NCI-H1105 treated with DMSO at 0.1 percent for 48 hours (cell line): ENCODE measurements around the gene NOA1.
"Not testable (repeated sequence)": the region's sequence is repeated elsewhere in the genome, so short reads cannot be mapped to it uniquely, and the experiment has no call there.

Source experiments
- DNase-seq: peaks from one replicate; lab custom pipeline; 2025; lab: John Stamatoyannopoulos, UW

The NOA1 gene

DNA sequence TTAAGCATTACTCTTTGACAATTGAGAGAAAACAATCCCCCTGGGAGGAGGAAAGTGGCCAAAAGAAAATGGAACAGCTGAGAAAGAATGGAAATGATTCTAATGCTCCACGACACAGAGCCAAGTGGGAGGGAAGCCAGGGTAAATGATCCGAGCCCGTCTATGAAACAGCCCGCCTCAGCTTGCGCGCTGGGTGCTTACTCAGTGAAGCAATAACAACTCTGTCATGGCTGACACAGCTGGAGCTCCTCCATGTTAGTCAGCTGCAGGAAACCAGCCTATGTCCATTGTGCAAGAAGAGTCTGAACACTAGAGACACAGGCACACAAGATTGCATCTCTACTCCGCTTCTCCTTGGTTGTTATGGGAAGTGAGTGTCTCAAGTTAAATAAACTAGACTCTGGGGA is 19.3 kb downstream of the NOA1 start:
- DNase-seq, result peak; percentile 15

DNA sequence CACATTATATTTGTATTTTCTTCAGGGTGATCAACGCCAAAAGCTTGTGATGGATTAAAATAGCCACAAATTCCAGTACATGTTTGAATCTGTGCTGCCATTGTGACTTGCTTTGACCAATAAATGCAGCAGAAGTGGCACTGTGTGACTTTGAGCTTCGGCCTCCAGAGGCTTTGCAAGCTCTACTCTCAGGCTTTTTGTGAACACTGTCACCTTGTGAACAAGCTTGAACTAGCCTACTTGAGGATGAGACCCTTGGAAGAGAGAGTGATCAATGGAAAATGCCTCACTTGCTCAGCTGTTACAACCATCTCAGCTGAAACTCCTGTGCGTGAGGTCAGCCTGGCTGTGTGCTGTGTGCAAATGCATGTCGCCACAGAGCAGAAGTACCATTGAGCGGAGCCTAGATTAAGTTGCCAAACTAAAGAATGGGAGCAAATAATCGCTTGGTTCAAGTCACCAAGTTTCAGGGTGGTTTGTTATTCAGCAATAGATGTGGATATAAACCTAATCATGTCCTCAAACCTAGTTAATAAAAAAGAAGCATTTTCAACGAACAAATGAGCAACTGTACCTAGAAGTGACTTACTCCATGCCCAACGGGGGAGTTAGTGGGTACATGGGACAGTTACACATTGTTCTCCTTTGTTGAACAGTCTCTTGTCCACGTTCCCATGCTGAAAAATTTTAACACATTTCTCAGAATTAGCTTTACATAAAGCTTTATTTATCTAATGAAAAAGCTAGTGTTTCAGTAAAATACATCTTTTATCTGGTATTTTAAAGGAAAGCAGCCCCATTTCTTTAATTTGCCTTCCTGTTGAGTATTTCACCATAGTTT is 23.5 kb downstream of the NOA1 start:
- no peak for DNase-seq

DNA sequence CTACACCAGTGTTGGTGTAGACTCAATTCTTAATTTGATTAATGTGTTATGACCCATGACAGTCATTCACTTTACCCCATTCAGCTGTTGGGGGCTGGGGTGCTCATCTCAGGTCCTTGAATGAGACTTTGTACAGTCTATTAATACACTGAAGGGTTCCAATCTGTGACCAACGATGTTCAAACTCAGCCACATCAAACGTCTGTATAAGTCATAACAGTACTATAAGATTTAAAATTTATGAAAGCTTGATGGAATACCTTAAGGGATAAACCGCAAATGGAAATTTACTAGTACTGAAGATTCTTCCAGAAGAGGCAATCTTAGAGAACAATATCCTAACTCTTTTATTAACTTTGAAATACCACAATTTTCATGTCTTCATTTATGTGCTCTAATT is 36.0 kb downstream of the NOA1 start:
- DNase-seq, result no peak

DNA sequence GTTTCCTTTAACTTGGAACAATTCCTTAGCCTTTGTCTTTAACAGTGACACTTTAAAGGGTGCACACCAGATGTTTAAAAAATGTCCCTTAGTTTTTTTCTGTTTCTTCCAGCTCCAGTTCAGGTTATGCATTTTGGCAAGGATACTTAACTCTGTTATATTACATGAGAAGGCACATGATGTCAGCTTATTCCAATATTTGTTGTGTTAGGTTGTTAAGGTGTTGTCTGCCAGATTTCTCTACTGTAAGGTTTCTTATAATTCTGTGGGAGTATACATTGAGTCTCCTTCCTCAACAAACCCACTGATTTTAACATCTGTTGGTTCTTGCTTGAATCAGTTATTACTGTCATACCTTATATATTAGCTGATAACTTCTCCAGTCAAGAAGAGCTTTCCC is 36.4 kb downstream of the NOA1 start:
- no peak for DNase-seq

DNA sequence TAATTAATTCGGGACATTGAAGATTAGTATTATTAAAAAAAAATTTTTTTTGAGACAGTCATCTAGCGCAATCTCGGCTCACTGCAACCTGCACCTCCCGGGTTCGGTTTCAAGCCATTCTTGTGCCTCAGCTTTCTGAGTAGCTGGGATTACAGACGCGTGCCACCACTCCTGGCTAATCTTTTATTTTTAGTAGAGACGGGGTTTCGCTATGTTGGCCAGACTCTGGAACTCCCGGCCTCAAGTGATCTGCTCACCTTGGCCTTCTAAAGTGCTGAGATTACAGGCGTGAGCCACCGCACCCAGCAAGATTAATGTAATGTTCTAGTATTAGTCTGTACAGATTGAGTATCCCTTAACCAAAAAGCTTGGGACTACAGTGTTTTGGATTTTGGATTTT is 37.0 kb downstream of the NOA1 start:
- no peak for DNase-seq

DNA sequence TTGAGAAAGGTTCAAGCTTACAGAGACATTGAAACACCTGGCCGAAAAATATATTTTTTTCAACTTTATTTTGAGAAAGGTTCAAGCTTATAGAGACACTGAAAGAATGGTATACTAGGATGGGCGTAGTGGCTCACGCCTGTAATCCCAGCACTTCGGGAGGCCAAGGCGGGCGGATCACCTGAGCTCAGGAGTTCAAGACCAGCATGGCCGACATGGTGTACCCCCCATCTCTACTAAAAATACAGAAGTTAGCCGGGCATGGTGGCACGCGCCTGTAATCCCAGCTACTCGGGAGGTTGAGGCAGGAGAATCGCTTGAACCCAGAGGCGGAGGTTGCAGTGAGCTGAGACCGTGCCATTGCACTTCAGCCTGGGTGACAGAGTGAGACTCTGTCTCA is 37.6 kb downstream of the NOA1 start:
- DNase-seq, result not testable (repeated sequence)

DNA sequence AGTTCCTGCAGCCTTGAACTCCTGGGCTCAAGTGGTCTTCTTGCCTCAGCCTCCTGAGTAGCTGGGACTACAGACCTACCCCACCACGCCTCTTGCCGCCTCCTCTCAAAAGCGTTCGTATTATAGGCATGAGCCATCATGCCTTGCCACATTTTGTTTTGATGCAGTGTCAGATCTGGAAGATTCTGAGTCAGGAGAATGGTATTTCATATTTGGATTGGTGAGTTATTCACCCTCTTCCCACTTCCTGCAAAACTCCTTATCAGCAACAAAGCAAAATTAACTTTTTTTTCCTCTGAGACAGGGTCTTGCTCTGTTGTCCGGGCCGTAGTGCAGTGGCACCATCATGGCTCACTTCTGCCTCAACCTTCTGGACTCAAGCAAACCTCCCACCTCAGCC is 40.1 kb downstream of the NOA1 start:
- DNase-seq, result no peak

DNA sequence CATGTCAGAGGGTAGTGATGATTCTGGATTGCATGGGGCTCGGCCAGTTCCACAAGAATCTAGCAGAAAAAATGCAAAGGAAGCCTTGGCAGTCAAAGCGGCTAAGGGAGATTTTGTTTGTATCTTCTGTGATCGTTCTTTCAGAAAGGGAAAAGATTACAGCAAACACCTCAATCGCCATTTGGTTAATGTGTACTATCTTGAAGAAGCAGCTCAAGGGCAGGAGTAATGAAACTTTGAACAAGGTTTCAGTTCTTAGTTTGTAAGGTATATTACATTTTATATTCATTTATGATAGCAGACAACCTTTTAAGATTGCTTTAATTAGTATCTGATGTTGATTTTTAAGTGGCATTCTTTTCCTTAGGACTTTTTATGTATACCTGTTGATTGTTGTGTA is 45.5 kb downstream of the NOA1 start:
- DNase-seq, result no peak

DNA sequence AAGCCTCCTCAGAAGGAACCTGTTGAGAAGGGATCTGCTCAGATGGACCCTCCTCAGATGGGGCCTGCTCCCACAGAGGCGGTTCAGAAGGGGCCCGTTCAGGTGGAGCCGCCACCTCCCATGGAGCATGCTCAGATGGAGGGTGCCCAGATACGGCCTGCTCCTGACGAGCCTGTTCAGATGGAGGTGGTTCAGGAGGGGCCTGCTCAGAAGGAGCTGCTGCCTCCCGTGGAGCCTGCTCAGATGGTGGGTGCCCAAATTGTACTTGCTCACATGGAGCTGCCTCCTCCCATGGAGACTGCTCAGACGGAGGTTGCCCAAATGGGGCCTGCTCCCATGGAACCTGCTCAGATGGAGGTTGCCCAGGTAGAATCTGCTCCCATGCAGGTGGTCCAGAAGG is 46.8 kb downstream of the NOA1 start:
- no peak for DNase-seq

DNA sequence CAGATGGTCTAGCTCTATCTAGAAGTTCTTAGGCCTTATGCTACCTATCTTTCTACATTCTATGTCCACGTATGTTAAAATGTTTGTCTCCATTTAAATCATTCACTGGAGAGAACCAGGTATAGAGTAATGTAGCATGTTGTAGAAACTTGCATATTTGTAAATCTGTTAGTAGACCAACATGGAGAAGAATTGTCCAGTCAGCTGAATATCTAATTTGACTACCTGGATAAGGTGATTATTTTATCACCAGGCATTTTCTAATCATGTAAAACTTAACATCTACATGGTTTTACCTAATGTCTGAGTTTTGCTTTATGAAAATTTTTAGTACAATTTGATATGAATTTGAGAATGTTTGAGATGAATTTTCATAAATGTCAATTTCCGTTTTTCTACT is 50.2 kb downstream of the NOA1 start:
- no peak for DNase-seq

DNA sequence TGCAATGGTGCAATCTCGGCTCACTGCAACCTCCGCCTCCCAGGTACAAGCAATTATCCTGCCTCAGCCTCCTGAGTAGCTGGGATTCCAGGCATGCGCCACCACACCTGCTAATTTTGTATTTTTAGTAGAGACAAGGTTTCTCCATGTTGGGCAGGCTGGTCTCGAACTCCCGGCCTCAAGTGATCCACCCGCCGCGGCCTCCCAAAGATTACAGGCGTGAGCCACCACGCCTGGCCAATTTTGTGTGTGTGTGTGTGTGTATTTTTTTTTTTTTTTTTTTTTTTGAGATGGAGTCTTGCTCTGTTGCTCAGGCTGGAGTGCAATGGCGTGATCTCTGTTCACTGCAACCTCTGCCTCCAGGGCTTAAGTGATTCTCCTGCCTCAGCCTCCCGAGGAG is 62.4 kb downstream of the NOA1 start:
- DNase-seq, result not testable (repeated sequence)

DNA sequence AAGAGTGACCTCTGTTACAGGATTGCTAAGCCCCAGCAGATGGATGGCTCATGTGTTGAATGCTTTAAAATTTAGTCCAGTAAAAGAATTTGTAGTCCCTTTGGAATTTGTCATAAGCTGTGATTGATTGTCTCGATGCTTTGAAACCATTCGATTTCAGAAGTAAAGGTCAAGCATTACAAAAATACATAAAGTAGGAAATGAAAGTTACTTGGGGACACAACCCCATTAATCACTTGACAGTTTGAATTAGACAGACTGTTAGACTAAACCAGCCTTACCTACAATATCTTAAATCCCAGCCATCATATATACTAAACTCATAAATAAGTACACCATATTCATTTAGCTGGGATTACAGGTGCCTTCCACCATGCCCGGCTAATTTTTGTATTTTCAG is 63.1 kb downstream of the NOA1 start:
- DNase-seq, result no peak
